Lower leg skin (tissue), 4 donors: ENCODE results near the gene LMF1. TPM values are rescaled to one million over a fixed set of nuclear protein-coding genes. Genes with fewer than 3 reads are reported as not detected.

ENCODE experiments used
- DNase-seq, 2 donors: peaks; one replicate each; pipeline ENCODE4 v3.0.0-alpha.2; 2019; ENCODE audit warnings: low spot score in 2 of 2
- H3K4me3 ChIP-seq: fragments of 200-600 bp; sonication (generic); 2 replicates; pipeline ENCODE4 v1.5.1; 2017; ENCODE audit warnings: mild to moderate bottlenecking, low read depth; ENCODE audit not compliant: poor library complexity, severe bottlenecking
- POLR2A ChIP-seq, 2 donors: fragments of 450-650 bp; IDR thresholded peaks; one replicate each; pipeline ENCODE4 v1.6.1; 2016 to 2017; ENCODE audit warnings: antibody characterized with exemption in 2 of 2, mild to moderate bottlenecking in 1 of 2, moderate library complexity in 1 of 2
- WGBS, 2 donors: methylation state at CpG; one replicate each; pipeline ENCODE4 v1.1.5; 2018; 5-methylcytosine and 5-hydroxymethylcytosine counted together
- intact Hi-C: fragments of 100-400 bp; cut with DNase I; formaldehyde crosslinking; loops from one replicate; pipeline ENCODE4 v1.15.0; 2023; ENCODE audit warnings: low total_unique reads
- total RNA-seq, 4 donors: library from RNA; depleted of rRNA; stranded (reverse); fragments of >200 nt; gene quantifications; one replicate each; pipeline ENCODE4 v1.1.0, GENCODE V29; 2016
- TF ChIP-seq, protein P1 (sequence below), 3 donors: fragments of 450-650 bp; IDR thresholded peaks; one replicate each; pipeline ENCODE4 v1.5.1; 2016; ENCODE audit warnings: antibody characterized with exemption in 3 of 3, mild to moderate bottlenecking in 3 of 3, moderate library complexity in 2 of 3

The LMF1 gene
- total RNA-seq, 4 donors from 2014 or later, result 31.3 to 68.3 (median 50.3) TPM

DNA sequence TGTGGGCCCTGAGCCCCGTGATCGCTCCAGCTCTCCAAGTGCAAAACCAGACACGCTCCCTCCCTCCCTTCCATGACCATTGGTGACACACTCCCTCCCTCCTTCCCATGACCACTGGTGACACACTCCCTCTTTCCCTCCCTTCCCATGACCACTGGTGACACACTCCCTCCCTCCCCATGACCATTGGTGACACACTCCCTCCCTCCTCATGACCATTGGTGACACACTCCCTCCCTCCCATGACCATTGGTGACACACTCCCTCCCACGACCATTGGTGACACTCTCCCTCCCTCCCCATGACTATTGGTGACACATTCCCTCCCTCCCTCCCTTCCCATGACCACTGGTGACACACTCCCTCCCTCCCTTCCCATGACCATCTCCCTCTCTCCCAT is 56.3 kb downstream of the LMF1 start:
- TF ChIP-seq POLR2A (IDR thresholded peaks at IDR 0.05), result no peak
- TF ChIP-seq, protein P1, sequence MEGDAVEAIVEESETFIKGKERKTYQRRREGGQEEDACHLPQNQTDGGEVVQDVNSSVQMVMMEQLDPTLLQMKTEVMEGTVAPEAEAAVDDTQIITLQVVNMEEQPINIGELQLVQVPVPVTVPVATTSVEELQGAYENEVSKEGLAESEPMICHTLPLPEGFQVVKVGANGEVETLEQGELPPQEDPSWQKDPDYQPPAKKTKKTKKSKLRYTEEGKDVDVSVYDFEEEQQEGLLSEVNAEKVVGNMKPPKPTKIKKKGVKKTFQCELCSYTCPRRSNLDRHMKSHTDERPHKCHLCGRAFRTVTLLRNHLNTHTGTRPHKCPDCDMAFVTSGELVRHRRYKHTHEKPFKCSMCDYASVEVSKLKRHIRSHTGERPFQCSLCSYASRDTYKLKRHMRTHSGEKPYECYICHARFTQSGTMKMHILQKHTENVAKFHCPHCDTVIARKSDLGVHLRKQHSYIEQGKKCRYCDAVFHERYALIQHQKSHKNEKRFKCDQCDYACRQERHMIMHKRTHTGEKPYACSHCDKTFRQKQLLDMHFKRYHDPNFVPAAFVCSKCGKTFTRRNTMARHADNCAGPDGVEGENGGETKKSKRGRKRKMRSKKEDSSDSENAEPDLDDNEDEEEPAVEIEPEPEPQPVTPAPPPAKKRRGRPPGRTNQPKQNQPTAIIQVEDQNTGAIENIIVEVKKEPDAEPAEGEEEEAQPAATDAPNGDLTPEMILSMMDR (IDR thresholded peaks at IDR 0.05), result no peak
- 82 to 86% methylated on average over 4 of the region's 4 CpGs for WGBS, 2 donors
- intact Hi-C loops, result no loop called here
- DNase-seq, result no peak
- no peak overlapping the region for H3K4me3 ChIP-seq

GRCh38 chr16:913817-914439 is 56.9 kb downstream of the LMF1 start:
- intact Hi-C loops, result no loop called here
- DNase-seq, result no peak
- WGBS, 2 donors, result 92 to 93% methylated on average over 23 to 26 of the region's 26 CpGs

DNA sequence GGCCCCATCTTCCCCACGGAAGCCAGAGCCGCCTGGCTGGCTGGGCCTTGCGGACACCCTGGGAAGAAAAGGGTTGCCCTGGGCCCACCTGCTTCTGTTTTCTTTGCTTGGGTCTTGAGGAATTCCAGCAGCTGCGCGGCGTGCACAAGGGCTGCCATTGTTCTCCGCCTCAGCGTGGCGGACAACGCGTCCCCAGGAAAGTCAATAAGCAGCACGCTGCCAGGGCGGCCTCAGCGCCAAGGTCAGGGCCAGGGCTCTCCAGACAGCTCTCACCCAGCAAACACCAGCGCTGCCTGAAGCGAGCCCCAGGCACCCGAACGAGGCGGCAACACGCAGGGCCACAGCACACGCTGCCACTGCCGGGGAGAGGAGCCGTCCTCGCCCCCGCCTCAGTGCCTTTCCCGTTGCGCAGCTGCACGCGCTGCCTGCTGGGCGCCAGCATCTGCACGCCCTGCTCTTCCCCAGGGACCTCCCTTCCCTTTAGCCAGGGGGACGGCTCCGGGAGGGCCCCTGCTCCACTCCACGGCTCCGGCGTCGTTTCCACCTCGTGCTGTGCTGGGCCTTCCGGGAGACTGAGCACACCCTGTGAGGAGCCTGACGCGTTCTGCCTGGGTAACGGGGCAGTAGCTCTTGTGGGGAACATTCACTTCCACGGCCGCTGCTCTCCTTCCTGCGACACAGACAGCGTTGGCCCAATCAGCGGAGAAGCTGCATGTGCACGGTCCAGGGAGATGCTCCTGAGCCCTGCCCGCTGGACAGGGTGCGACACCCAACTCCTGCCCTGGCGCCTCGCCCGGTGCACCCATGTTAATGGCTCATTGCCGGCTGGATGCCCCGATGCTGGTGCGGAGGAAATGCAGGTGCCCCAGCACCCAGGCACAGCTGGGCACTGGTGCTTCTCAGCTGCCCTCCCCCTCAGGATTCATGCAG is 57.8 kb downstream of the LMF1 start:
- TF ChIP-seq, protein P1 (IDR thresholded peaks at IDR 0.05), result peak in 1 of 3 donors; percentile 28
- TF ChIP-seq POLR2A (IDR thresholded peaks at IDR 0.05), result no peak
- intact Hi-C loops, result no loop called here
- no peak for DNase-seq
- no peak overlapping the region for H3K4me3 ChIP-seq
- 92% methylated on average over 54 to 56 of the region's 56 CpGs for WGBS, 2 donors

More at GRCh38 chr16:913817-914439, 56.9 kb downstream of the LMF1 start:
- no peak for TF ChIP-seq POLR2A (IDR thresholded peaks at IDR 0.05)
- TF ChIP-seq, protein P1 (IDR thresholded peaks at IDR 0.05), result no peak
- no peak overlapping the region for H3K4me3 ChIP-seq

DNA sequence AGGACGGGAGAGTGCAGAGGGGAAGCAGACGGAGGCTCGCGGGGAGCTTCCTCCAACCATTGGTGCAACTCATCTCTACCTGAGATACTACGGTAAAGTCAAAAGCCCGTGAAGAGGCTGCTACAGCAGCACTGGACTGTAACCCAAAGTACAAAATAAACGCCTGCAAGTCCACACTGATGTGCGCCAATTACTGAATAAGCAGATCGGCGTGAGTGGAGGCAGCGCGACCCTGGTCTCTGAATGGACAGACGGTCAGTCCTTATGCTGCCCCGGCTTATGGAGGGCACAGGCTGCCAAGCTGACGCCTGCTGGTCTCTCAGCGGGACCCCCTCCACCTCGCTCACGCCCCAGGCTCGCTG is 58.5 kb downstream of the LMF1 start:
- no peak for TF ChIP-seq POLR2A (IDR thresholded peaks at IDR 0.05)
- TF ChIP-seq, protein P1 (IDR thresholded peaks at IDR 0.05), result no peak
- intact Hi-C loops, result no loop called here
- H3K4me3 ChIP-seq, result no peak overlapping the region
- 90 to 93% methylated on average over 16 to 19 of the region's 19 CpGs for WGBS, 2 donors
- DNase-seq, result no peak

DNA sequence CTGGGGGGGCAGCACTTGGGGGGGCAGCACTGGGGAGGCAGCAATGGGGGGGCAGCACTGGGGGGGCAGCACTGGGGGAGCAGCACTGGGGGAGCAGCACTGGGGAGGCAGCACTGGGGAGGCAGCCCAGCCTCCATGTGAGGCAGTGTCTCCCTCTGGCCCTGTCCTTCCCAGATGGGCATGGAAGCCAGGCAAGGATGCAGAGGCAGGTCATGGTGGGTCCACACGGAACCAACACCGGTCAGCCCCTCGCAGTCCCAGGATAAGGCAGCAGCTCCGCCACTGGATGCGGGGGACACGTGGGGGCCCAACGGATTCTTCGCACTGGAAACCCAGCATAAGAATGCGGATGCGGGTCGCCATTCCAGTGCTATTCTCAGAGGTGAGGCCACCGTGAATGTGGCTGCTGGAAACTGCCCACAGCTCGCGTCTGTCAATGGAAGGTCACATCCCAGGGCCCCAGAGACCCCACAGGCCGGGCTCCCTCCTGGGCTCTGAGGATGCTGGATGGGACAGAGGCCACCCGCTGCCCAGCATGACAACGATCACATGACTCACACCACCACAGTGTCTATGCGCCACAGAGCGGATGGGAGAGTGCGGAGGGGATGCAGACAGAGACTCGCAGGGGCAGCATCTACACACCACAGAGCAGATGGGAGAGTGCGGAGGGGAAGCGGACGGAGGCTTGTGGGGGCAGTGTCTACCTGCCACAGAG is 59.0 kb downstream of the LMF1 start:
- H3K4me3 ChIP-seq, result no peak overlapping the region
- no peak for DNase-seq
- intact Hi-C loops, result no loop called here
- no peak for TF ChIP-seq POLR2A (IDR thresholded peaks at IDR 0.05)
- TF ChIP-seq, protein P1 (IDR thresholded peaks at IDR 0.05), result no peak
- WGBS, 2 donors, result 94 to 95% methylated on average over 24 of the region's 24 CpGs
